AG20443 (cell line): ENCODE measurements around the gene PTPRN.

ENCODE experiments used
- DNase-seq: peaks from one replicate; pipeline ENCODE4 v3.0.0; 2012; ENCODE audit warnings: low spot score, mixed read lengths

Gene PTPRN

DNA sequence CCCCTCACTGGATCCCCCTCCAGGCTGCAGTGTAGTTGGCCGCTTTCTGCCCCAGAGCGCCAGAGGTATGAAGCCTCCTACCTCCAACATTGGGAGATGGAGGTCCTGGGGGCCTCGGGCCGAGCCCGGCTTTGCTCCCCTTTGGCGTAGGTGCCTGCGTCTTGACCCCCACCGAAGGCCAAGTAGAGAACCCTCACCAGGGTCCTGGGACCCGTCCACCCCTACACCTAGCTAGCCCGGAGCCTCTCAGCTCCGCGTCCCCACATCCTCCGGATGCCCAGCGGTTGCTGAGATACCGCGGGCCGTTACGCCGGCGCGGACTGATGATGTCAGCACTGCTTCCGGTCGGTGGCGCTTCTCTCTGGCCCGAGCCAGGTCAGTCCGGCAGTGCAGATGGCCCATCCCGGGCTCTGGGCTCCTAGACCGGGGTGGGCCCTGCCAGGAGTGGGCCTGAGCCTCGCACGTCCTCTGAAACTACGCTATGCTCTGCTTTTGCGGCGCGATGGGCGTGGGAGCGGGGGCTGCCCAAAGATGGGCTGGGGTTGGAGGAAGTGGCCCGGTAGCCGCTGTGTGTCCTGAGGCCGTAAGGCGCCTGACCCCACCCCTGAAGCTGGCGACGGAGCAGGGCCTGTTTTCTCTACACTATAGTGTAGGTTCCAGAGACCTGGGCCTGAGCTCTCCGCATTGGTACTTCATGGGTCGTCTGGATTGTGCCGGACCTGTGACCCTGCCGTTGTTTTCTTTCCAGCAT lies 63.9 kb downstream of the PTPRN start, which contains the start of the genes GLB1L and STK16:
GLB1L (minus strand) TSS at position 297 of the 751 bp plus-strand sequence. CDS start 1,871 bp downstream, outside the sequence.
STK16 (plus strand) TSS at position 332 of the 751 bp plus-strand sequence. CDS start 521 bp downstream, outside the sequence.
- peak; percentile 97 for DNase-seq

DNA sequence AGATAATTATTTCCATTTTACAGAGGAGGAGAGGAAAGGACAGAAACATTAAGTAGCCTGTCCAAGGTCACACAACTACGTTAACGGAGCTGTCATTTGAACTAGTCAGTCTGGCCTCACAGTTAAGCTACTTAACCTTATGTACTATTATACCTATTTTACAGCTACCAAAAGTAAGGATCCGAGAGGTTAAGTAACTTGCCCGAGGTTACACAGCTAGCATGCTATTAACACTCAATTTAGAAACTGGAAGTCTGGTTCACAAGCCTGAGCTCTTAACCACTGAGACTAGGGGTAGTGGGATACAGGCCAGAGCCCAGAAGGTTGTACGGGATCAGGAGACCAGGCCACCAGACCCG lies 64.4 kb downstream of the PTPRN start:
- no peak for DNase-seq

DNA sequence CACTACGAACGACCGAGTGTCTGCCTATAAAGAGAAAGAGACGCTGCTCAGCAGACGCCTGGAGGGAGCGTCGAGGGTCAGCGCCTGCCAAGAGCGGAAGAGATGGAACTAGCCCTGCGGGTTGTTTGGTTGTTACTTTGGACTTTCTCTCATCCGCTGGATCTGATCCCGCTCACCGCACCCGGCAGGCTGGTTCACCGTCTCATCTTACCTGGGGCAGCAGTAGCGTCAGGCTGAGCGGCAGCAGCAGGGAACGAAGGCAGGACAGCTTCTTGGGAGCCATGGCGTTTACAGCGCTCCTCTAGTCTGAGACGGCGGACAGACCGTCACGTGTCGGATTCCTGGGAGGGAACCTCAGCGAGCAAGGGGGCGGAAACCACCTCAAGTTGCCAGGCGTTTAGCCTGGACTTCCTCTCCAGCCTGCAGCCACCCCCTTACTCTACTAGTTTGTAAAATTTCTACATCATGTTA lies 65.9 kb downstream of the PTPRN start:
- DNase-seq, result peak; percentile 23
